Keratinocyte (primary cell): ENCODE data around the gene SSTR5. TPM values are rescaled to one million over a fixed set of nuclear protein-coding genes. Genes with fewer than 3 reads are reported as not detected.

Source experiments
- DNase-seq: peaks from one replicate; pipeline ENCODE4 v3.0.0-alpha.2; 2011; ENCODE audit warnings: low read depth, missing footprints, low spot score
- FAIRE-seq: peaks from 2 replicates; lab custom pipeline; 2011; peaks lifted over from hg19 to GRCh38; lab: Jason Lieb, UNC
- H2AFZ ChIP-seq: 2 replicates; pipeline ENCODE4 v1.6.0; 2012; ENCODE audit warnings: low read length, control low read depth, inconsistent platforms; ENCODE audit not compliant: control insufficient read depth
- H3K27ac ChIP-seq: 2 replicates; pipeline ENCODE4 v1.5.1; 2011; ENCODE audit warnings: low read length; ENCODE audit not compliant: control insufficient read depth, insufficient read depth
- H3K27me3 ChIP-seq: 3 replicates; pipeline ENCODE4 v1.6.0; 2011; ENCODE audit warnings: low read length; ENCODE audit not compliant: control insufficient read depth, insufficient read depth; ENCODE audit errors: extremely low read depth
- H3K36me3 ChIP-seq, 2 experiments: 2 replicates in 1 of 2; 3 replicates in 1 of 2; pipeline ENCODE4 v1.5.1; 2011; ENCODE audit warnings: low read length in 2 of 2, mild to moderate bottlenecking in 1 of 2; ENCODE audit not compliant: control insufficient read depth in 2 of 2, insufficient read depth in 2 of 2; ENCODE audit errors: extremely low read depth in 1 of 2
- H3K4me1 ChIP-seq: 3 replicates; pipeline ENCODE4 v1.5.1; 2011; ENCODE audit warnings: low read length; ENCODE audit not compliant: control insufficient read depth, insufficient read depth; ENCODE audit errors: extremely low read depth
- H3K4me2 ChIP-seq: 3 replicates; pipeline ENCODE4 v1.6.0; 2011; ENCODE audit warnings: low read depth, low read length; ENCODE audit not compliant: control insufficient read depth, insufficient read depth; ENCODE audit errors: extremely low read depth
- H3K4me3 ChIP-seq, 3 experiments: fragments of 200-600 bp in 1 of 3; sonication (generic) in 1 of 3; 2 replicates in 2 of 3; 3 replicates in 1 of 3; pipeline ENCODE4 v1.5.1; 2011 to 2016; ENCODE audit warnings: low read length in 3 of 3, mild to moderate bottlenecking in 3 of 3, control low read depth in 2 of 3, inconsistent platforms in 1 of 3, low read depth in 1 of 3, mixed read lengths in 1 of 3, mixed run types in 1 of 3, moderate library complexity in 1 of 3; ENCODE audit not compliant: control insufficient read depth in 2 of 3, insufficient read depth in 2 of 3; ENCODE audit errors: extremely low read depth in 1 of 3
- H3K79me2 ChIP-seq: 2 replicates; pipeline ENCODE4 v1.6.0; 2012; ENCODE audit warnings: low read length; ENCODE audit not compliant: control insufficient read depth, insufficient read depth
- H3K9ac ChIP-seq: 3 replicates; pipeline ENCODE4 v1.6.0; 2011; ENCODE audit warnings: low read length; ENCODE audit not compliant: control insufficient read depth, insufficient read depth; ENCODE audit errors: extremely low read depth
- H3K9me1 ChIP-seq: 3 replicates; pipeline ENCODE4 v1.6.0; 2011; ENCODE audit warnings: low read length; ENCODE audit not compliant: control insufficient read depth, insufficient read depth; ENCODE audit errors: extremely low read depth
- H3K9me3 ChIP-seq: 2 replicates; pipeline ENCODE4 v1.5.1; 2012; ENCODE audit warnings: low read depth, low read length; ENCODE audit not compliant: control insufficient read depth
- H4K20me1 ChIP-seq: 3 replicates; pipeline ENCODE4 v1.6.0; 2011; ENCODE audit warnings: low read length; ENCODE audit not compliant: control insufficient read depth, insufficient read depth; ENCODE audit errors: extremely low read depth
- CTCF ChIP-seq, 3 experiments: IDR thresholded peaks in 1 of 3; conservative IDR thresholded peaks in 1 of 3; optimal IDR thresholded peaks in 1 of 3; 2 replicates in 2 of 3; 3 replicates in 1 of 3; pipeline versions ENCODE3 to v1.5.1; 2011; ENCODE audit warnings: low read length in 3 of 3, mild to moderate bottlenecking in 3 of 3, moderate library complexity in 2 of 3, control low read depth in 1 of 3, inconsistent platforms in 1 of 3; ENCODE audit not compliant: insufficient read depth in 2 of 3; ENCODE audit errors: extremely low read depth in 1 of 3
- EZH2 ChIP-seq: IDR thresholded peaks from one replicate; pipeline ENCODE4 v1.6.1; 2012; ENCODE audit warnings: inconsistent platforms, mild to moderate bottlenecking, low read length, moderate library complexity
- dilution Hi-C: fragments of 300-500 bp; cut with MboI; formaldehyde crosslinking; loops from one replicate; pipeline ENCODE4 v1.7.0; 2020; ENCODE audit warnings: low sequenced_read_pairs; ENCODE audit not compliant: extremely low pct_ligation_motif_present
- polyA plus RNA-seq, 5 experiments: library from polyadenylated mRNA; depleted of rRNA in 3 of 5; stranded (reverse) in 3 of 5; stranded (forward) in 1 of 5; unstranded in 1 of 5; fragments of >200 nt; gene quantifications; 1 replicate in 1 of 5; 2 replicates in 3 of 5; 3 replicates in 1 of 5; pipeline versions ENCODE4 v1.2.1 to v1.2.3, GENCODE V29; 2011 to 2012; ENCODE audit warnings: missing spikeins in 2 of 5, low read depth in 1 of 5, low replicate concordance in 1 of 5

The SSTR5 gene
- polyA plus RNA-seq, 1 donor (not counting 4 experiments of a cell fraction or from before 2014, with no cell fraction given), result not detected

DNA sequence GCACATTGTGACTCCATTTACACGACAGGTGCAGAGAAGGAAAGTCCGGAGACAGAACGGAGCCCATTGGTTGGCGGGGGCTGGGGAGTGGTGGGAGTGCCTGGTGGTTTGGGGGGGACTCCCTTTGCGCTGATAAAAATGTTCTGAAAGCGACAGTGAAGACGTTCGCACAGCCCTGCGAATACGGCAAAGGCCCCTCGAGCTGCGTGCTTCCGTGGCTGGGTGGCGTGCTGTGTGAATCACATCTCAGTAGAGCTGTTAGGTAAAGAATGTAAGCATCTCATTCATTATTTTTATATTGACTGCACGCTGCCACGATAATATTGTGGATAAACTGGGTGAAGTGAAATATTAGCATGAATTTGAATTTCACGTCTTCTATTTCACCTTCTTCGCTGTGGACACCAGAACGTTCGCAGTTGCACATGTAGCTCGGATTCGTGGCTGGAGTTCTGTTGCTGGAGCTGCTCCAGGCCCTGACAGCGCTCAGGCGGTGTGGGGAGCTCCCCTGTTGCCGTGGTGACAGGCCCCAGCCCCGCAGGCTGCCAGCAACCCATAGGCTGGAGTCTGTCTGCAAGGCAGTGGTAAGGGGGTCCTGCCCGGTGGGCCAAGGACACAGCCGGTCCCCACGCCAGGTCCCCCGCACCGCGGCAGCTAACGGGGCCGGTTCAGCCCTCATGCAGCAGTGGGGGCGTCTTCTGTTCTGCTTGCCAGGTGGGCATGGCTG lies 46.3 kb upstream of the SSTR5 start:
- DNase-seq (no peak), FAIRE-seq (no peak)
- Histone ChIP-seq H4K20me1 (peaks cover 2% of the 10 kb centered on the region), H3K9ac (no peak overlapping the region), H3K4me1 (no peaks in the 10 kb centered on the region), H3K4me3 (no peak overlapping the region), H3K4me2 (no peak overlapping the region), H3K9me1 (no peaks in the 10 kb centered on the region), H3K27ac (no peak overlapping the region), H3K27me3 (peaks cover 51% of the 10 kb centered on the region), H3K79me2 (no peaks in the 10 kb centered on the region), H3K9me3 (no peaks in the 10 kb centered on the region), H3K36me3 (no peaks in the 10 kb centered on the region), H2AFZ (no peak overlapping the region)
- dilution Hi-C loops, result no loop called here
- TF ChIP-seq CTCF (optimal IDR thresholded peaks at IDR 0.05 in 1 of 3, IDR thresholded peaks at IDR 0.05 in 1 of 3, conservative IDR thresholded peaks at IDR 0.05 in 1 of 3; ENCODE audit: extremely low read depth in 1 of 3, insufficient read depth in 2 of 3, low read length in 3 of 3) (no peak), EZH2 (no peak)

DNA sequence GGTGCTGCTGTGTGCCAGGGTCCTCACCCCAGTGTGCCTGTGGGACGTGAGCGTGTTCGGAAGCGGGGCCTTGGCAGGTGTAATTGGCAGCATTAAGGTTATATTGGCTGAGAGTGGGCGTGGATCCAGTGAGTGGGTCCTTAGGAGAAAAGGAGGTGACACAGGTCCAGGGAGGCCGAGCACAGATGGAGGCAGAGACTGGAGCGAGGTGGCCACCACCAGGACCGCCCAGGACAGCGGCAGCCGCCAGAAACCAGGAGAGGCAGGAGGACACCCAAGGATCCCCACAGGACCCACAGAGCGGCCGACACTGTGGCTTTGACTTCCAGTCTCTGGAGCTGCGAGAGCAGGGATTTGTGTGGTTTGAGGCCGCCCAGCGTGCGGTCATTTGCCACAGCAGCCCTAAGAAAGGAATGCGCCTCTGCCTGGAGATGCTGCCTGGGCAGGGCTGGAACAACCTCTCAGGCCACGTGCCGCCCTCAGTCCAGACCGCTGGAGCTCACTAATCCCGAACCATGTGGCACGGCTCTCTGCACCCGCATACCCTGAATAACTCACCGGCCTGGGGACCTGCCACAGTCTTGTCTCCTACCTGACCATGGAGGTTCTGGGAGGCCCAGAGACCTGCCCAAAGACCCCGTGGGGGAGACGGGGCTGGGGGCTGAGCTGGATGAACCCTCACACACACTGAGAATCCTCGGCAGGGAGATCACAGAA lies 45.6 kb upstream of the SSTR5 start:
- Histone ChIP-seq H3K4me2 (no peak overlapping the region), H3K36me3 (no peaks in the 10 kb centered on the region), H3K27me3 (peaks cover 44% of the 10 kb centered on the region), H2AFZ (no peak overlapping the region), H3K4me3 (no peak overlapping the region), H3K27ac (no peak overlapping the region), H3K4me1 (no peaks in the 10 kb centered on the region), H3K9me3 (no peaks in the 10 kb centered on the region), H3K9ac (no peak overlapping the region), H3K9me1 (no peaks in the 10 kb centered on the region), H4K20me1 (peaks cover 2% of the 10 kb centered on the region), H3K79me2 (no peaks in the 10 kb centered on the region)
- FAIRE-seq (no peak), DNase-seq (no peak)
- dilution Hi-C loops, result no loop called here
- TF ChIP-seq CTCF (optimal IDR thresholded peaks at IDR 0.05 in 1 of 3, IDR thresholded peaks at IDR 0.05 in 1 of 3, conservative IDR thresholded peaks at IDR 0.05 in 1 of 3; ENCODE audit: extremely low read depth in 1 of 3, insufficient read depth in 2 of 3, low read length in 3 of 3) (no peak), EZH2 (no peak)
